ENCODE measurements around the gene ALDH16A1.

DNA sequence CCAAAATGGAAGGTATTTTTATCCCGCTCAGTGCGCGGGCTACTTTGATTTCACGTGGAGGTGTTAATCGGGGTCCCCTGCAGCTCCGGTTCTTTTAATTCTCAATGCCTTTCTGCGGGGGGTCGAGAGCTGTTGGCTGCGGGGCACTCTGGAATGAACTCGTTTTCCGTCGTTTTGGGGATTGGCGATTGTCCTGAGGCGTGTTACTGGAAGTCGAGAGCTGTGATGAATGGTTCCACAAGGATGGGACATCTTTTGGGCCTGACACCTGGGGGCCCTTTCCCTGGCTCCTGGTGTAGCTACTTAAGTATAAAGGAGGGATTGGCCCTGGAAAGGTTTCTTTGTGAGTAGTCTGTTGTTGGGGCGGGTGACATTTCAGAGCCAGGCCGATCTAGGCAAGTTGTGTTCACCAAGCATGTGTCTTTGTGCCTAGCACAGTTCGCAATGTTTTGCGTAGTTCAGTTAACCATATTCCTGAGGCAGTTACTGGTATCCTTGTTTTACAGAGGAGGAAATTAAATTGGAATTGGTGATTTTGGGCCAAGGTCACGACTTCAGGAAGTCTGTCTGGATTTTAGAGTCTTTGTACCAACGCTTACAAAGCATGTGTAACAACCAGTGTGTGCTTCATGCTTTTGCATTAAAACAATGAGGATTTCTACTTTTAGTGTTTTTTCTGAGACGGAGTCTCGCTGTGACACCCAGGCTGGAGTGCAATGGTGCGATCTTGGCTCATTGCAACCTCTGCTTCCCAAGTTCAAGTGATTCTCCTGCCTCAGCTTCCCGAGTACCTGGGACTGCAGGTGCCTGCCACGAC, 35.2 kb downstream of the ALDH16A1 start:
- TF ChIP-seq JUN (IDR thresholded peaks at IDR 0.05; ENCODE audit: borderline replicate concordance, insufficient read depth, insufficient read length, low read depth) (no peak), EZH2 (IDR thresholded peaks at IDR 0.05; ENCODE audit: borderline replicate concordance, low read depth, low read length, severe bottlenecking) (no peak), POLR2AphosphoS5 (IDR thresholded peaks at IDR 0.05; ENCODE audit: insufficient read depth, low read depth, low read length) (peak; percentile 12), POLR2A (IDR thresholded peaks at IDR 0.05; ENCODE audit: low read depth, low read length) (peak; percentile 74), FOS (IDR thresholded peaks at IDR 0.05; ENCODE audit: borderline replicate concordance, insufficient read depth, low read length) (no peak)
- TF ChIP-seq, protein P1, sequence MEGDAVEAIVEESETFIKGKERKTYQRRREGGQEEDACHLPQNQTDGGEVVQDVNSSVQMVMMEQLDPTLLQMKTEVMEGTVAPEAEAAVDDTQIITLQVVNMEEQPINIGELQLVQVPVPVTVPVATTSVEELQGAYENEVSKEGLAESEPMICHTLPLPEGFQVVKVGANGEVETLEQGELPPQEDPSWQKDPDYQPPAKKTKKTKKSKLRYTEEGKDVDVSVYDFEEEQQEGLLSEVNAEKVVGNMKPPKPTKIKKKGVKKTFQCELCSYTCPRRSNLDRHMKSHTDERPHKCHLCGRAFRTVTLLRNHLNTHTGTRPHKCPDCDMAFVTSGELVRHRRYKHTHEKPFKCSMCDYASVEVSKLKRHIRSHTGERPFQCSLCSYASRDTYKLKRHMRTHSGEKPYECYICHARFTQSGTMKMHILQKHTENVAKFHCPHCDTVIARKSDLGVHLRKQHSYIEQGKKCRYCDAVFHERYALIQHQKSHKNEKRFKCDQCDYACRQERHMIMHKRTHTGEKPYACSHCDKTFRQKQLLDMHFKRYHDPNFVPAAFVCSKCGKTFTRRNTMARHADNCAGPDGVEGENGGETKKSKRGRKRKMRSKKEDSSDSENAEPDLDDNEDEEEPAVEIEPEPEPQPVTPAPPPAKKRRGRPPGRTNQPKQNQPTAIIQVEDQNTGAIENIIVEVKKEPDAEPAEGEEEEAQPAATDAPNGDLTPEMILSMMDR (IDR thresholded peaks at IDR 0.05; ENCODE audit: extremely low read depth in 1 of 2, insufficient read depth in 1 of 2, low read depth in 1 of 2, low read length in 2 of 2): no peak
- TF ChIP-seq, protein P2, sequence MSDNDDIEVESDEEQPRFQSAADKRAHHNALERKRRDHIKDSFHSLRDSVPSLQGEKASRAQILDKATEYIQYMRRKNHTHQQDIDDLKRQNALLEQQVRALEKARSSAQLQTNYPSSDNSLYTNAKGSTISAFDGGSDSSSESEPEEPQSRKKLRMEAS (IDR thresholded peaks at IDR 0.05; ENCODE audit: insufficient read depth, insufficient read length): no peak
